Right atrium auricular region (tissue), 2 donors: ENCODE measurements around the gene DPH3. TPM values are rescaled to one million over a fixed set of nuclear protein-coding genes. Genes with fewer than 3 reads are reported as not detected.

ENCODE experiments used
- DNase-seq: peaks from one replicate; pipeline ENCODE4 v3.0.0-alpha.2; 2019; ENCODE audit warnings: low spot score
- H3K27ac ChIP-seq, 2 donors: fragments of 200-600 bp; sonication (generic); 1 replicate in 1 of 2; 2 replicates in 1 of 2; pipeline ENCODE4 v1.5.1; 2016 to 2019
- H3K27me3 ChIP-seq, 2 donors: fragments of 200-600 bp; sonication (generic); one replicate each; pipeline versions ENCODE4 v1.5.1 to v1.6.0; 2017 to 2019
- H3K36me3 ChIP-seq: fragments of 200-600 bp; sonication (generic); one replicate; pipeline ENCODE4 v1.5.1; 2016
- H3K4me1 ChIP-seq, 2 donors: fragments of 200-600 bp; sonication (generic); one replicate each; pipeline versions ENCODE4 v1.5.1 to v1.6.0; 2017 to 2019
- H3K4me3 ChIP-seq, 2 donors: fragments of 200-600 bp; sonication (generic); 1 replicate in 1 of 2; 2 replicates in 1 of 2; pipeline ENCODE4 v1.5.1; 2017 to 2019; ENCODE audit warnings: mild to moderate bottlenecking in 1 of 2, moderate library complexity in 1 of 2
- H3K9me3 ChIP-seq, 2 donors: fragments of 200-600 bp; sonication (generic); one replicate each; pipeline ENCODE4 v1.5.1; 2019
- CTCF ChIP-seq, 2 donors: fragments of 200-600 bp; sonication (generic); IDR thresholded peaks; one replicate each; pipeline ENCODE4 v1.5.1; 2019; ENCODE audit warnings: antibody characterized with exemption in 2 of 2
- total RNA-seq, 2 donors: library from RNA; depleted of rRNA; stranded (reverse); fragments of >200 nt; gene quantifications; one replicate each; pipeline ENCODE4 v1.1.0, GENCODE V29; 2016

DPH3 gene
- total RNA-seq, 2 donors from 2014 or later, result 17.3 to 17.7 TPM

GRCh38 chr3:16289144-16289889 is 24.6 kb upstream of the DPH3 start:
- peaks cover 0 to 49% of the 10 kb centered on the region in 2 donors for H3K4me1 ChIP-seq
- H3K9me3 ChIP-seq, result no peaks in the 10 kb centered on the region
- TF ChIP-seq CTCF (IDR thresholded peaks at IDR 0.05), result no peak
- DNase-seq, result no peak
- no peaks in the 10 kb centered on the region for H3K36me3 ChIP-seq
- H3K27me3 ChIP-seq, result no peaks in the 10 kb centered on the region
- H3K4me3 ChIP-seq, result no peak overlapping the region
- H3K27ac ChIP-seq, result peak overlapping the region; percentile 26 to 28

- peaks cover 0 to 49% of the 10 kb centered on the region in 2 donors for H3K4me1 ChIP-seq
- H3K4me3 ChIP-seq, result no peak overlapping the region
- peak overlapping the region; percentile 28 to 46 for H3K27ac ChIP-seq
- TF ChIP-seq CTCF (IDR thresholded peaks at IDR 0.05), result no peak
- DNase-seq, result no peak
- H3K36me3 ChIP-seq, result peaks cover 3% of the 10 kb centered on the region
- H3K9me3 ChIP-seq, result no peaks in the 10 kb centered on the region
- no peaks in the 10 kb centered on the region for H3K27me3 ChIP-seq
Measured at GRCh38 chr3:16288664-16289063, 23.9 kb upstream of the DPH3 start.

GRCh38 chr3:16286751-16287543 is 22.2 kb upstream of the DPH3 start:
- H3K4me1 ChIP-seq, result peaks cover 0 to 49% of the 10 kb centered on the region in 2 donors
- H3K27ac ChIP-seq, result peak overlapping the region; percentile 50 to 61
- no peaks in the 10 kb centered on the region for H3K27me3 ChIP-seq
- no peak for TF ChIP-seq CTCF (IDR thresholded peaks at IDR 0.05)
- peaks cover 18% of the 10 kb centered on the region for H3K36me3 ChIP-seq
- no peak overlapping the region for H3K4me3 ChIP-seq
- no peaks in the 10 kb centered on the region for H3K9me3 ChIP-seq
- DNase-seq, result no peak

GRCh38 chr3:16286161-16286560 is 21.4 kb upstream of the DPH3 start:
- Histone ChIP-seq H3K4me3 (no peak overlapping the region), H3K36me3 (peaks cover 20% of the 10 kb centered on the region), H3K9me3 (no peaks in the 10 kb centered on the region), H3K4me1 (peaks cover 0 to 49% of the 10 kb centered on the region in 2 donors), H3K27me3 (no peaks in the 10 kb centered on the region), H3K27ac (peak overlapping the region; percentile 50 to 61)
- DNase-seq, result no peak
- no peak for TF ChIP-seq CTCF (IDR thresholded peaks at IDR 0.05)

- H3K4me1 ChIP-seq, result peaks cover 0 to 37% of the 10 kb centered on the region in 2 donors
- H3K36me3 ChIP-seq, result peaks cover 20% of the 10 kb centered on the region
- H3K27ac ChIP-seq, result no peak overlapping the region
- no peak for DNase-seq
- TF ChIP-seq CTCF (IDR thresholded peaks at IDR 0.05), result no peak
- H3K9me3 ChIP-seq, result no peaks in the 10 kb centered on the region
- no peaks in the 10 kb centered on the region for H3K27me3 ChIP-seq
- H3K4me3 ChIP-seq, result no peak overlapping the region
Measured at GRCh38 chr3:16284633-16285032, 19.9 kb upstream of the DPH3 start.
